GM12874 (cell line): Measurements from ENCODE around the gene EBF4.

Source experiments
- TF ChIP-seq, protein P1 (sequence below): IDR thresholded peaks from 2 replicates; pipeline ENCODE4 v1.5.1; 2011; ENCODE audit warnings: low read depth, mild to moderate bottlenecking, control low read depth, low read length, moderate library complexity; ENCODE audit not compliant: insufficient read depth

Gene EBF4

DNA sequence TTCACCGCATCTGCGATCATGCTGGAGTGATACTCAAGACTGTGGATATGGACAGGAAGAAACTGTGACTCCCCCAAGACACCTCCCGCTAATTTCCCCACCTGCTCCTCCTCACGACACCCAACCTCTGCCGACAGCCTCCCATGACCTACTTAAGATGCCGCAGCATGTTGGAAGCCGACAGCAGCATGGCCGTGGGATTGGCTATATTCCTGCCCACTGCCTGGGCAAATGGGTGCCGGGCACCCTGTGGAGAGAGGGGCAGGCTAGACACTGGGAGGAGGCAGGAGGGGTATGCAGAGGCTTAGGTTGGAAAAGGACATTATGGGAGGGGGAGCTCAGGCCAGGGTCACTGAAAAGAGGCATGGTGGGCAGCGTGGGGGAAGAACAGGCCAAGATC, 33.0 kb upstream of the EBF4 start:
- TF ChIP-seq, protein P1, sequence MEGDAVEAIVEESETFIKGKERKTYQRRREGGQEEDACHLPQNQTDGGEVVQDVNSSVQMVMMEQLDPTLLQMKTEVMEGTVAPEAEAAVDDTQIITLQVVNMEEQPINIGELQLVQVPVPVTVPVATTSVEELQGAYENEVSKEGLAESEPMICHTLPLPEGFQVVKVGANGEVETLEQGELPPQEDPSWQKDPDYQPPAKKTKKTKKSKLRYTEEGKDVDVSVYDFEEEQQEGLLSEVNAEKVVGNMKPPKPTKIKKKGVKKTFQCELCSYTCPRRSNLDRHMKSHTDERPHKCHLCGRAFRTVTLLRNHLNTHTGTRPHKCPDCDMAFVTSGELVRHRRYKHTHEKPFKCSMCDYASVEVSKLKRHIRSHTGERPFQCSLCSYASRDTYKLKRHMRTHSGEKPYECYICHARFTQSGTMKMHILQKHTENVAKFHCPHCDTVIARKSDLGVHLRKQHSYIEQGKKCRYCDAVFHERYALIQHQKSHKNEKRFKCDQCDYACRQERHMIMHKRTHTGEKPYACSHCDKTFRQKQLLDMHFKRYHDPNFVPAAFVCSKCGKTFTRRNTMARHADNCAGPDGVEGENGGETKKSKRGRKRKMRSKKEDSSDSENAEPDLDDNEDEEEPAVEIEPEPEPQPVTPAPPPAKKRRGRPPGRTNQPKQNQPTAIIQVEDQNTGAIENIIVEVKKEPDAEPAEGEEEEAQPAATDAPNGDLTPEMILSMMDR: no peak

- TF ChIP-seq, protein P1: no peak
Observed at GRCh38 chr20:2663364-2663886, 29.2 kb upstream of the EBF4 start.

- TF ChIP-seq, protein P1: no peak
Observed at GRCh38 chr20:2663887-2664719, 28.5 kb upstream of the EBF4 start, which contains the start of gene IDH3B. TSS of gene IDH3B (minus strand) at chr20:2664216. CDS start at chr20:2664188, 28 bp downstream.

DNA sequence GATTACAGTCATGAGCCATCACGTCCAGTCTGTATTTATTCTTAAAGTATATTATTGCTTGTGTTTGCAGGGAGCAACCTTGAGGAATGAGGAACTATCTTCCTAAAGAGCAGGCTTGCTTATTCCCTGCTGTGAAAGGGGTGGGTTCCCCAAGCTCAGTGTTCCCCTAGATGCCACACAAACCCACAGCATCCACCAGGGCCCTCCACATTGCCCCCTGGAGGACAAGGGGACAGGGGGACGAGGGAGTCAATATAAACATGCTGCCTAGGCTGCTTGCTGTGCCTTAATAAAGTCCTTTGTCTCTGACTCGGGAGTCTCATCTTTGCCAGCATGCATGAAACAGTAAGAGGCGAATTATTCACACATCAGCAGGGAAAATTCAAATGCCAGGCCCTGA, 20.6 kb upstream of the EBF4 start:
- TF ChIP-seq, protein P1: peak; percentile 23; the same call in 1 of the 2 replicates

- TF ChIP-seq, protein P1: no peak
Observed at GRCh38 chr20:2672446-2672845, 20.1 kb upstream of the EBF4 start.

DNA sequence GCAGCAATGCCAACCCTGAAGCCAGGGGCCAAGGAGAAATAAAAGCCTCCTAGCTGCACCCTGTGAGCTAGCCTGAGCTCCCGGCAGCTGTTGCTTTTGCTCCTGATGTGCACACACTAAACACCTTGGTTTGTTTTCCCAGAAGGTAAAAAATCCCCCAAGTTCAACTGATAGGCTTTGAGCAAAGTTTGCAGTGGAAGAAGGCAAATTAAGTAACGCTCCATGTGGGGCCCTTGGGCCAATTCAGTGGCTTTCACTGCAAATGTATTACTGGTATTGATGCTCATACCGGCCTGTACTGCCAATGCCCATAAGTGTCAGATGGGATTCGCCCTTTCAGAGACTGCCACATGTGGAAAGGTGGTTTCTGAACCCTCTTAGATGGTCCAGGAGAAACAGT, 19.1 kb upstream of the EBF4 start:
- TF ChIP-seq, protein P1: no peak

DNA sequence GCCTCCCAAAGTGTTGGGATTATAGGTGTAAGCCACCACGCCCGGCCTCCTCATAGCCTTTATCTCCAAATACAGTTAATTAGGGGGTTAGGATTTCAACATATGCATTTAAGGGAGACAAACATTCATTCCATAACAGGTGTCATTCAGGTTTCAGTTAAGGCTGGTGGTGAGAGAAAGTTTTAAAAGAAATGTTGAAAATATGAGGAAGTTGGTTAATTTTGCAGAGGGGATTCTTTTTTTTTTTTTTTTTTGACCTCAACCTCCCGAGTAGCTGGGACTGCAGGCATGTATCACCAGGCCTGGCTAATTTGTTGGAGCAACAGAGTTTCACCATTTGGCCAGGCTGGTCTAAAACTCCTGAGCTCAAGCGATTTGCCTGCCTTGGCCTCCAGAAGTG, 12.5 kb upstream of the EBF4 start:
- TF ChIP-seq, protein P1: no peak
